Measurements from ENCODE around the gene NAP1L1. TPM values are rescaled to one million over a fixed set of nuclear protein-coding genes. Genes with fewer than 3 reads are reported as not detected.

The NAP1L1 gene
- total RNA-seq, result 400 and 406 TPM in 2 replicates

DNA sequence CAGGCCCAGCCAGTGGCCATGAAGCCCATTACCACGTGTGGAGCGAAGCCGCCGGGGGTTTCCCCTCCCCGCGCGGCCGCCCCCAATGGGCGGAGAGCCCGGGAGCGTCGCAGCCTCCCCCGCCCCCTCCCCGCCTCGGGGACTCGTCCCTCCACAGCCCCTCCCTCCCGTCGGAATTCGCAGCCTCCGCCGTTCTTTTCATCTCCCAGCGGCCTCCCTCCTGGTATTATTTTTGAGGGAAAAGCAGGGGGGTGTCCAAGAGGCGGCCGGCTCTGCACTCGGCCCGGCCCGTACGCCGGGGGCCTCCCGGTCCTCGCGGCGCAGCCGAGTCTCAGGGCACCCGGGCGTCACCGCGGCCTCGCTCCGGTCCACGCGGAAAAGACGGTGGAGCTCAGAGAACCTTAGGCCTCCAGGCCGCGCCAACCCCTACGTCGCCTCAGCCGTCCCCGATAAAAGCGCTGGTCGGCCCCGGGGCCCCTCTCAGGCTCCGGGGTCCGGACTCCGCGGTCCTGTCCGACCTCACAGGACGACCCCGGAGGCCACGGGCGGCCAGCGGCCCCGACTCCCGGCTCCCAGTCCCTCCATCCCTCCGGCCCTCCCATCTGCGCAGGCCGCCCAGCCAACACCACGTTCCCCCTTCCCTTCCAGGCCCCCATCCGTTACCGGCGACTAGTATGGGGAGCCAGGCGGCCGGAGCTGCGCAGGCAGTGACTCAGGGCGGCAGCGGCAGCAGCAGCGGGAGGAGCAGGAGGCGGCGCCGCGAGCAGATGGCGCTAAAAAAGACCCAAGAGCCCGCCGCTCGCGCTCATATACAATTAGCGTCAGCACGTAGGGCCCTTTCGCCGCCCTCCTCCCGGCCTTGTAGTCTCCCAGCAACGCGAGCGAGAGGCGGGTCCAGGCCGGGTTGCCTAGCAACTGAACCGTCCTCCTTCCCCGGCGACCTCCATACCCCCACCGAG lies at the start of gene NAP1L1:
Gene NAP1L1, minus strand, starts transcription at position 782 of the 959 bp plus-strand sequence. CDS start 10,466 bp downstream, outside the sequence.

DNA sequence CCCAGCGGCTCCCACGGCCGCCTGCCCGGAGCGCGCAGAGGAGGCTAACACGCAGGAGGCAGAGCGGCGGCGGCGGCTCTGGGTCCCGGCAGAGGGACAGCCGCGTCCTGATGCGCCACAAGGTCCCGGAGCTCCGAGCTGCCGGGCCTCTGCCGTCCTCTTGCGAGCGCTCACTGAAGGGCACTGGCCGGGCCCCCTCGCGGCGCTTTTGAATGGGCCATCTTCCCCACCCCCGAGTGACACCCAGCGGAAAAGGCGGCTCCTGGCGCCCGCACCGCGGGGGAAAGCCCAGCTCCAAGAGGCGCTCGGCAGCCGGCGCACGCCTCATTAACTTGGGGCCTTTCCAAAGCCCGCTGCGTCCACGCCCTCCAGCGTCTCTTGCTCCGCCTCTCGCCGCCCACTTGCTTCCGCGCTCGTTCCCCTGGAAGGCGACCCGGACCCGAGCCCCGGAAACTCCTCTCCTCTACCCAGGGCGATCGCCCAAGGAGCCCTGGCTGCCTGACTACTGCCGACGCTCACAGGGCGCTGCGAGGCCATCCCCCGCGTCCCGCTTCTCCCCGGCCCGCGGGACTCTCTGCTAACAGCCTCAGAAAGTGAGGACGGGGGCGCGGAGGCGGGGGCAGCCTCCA lies 53.0 kb downstream of the NAP1L1 start, which contains the start of gene PHLDA1:
Gene PHLDA1, minus strand, starts transcription at position 363 of the 629 bp plus-strand sequence.

Other genes with a start within 250 kb of the NAP1L1 start
- 84.7 and 125 TPM in 2 replicates for gene PHLDA1, start 52.9 kb downstream of the NAP1L1 start, total RNA-seq